CD4-positive, CD25-positive, alpha-beta regulatory T cell (primary cell): ENCODE results near the gene IMP4. TPM values are rescaled to one million over a fixed set of nuclear protein-coding genes. Genes with fewer than 3 reads are reported as not detected.
A peak's percentile ranks its signal among the peaks of the same experiment; 100 is the strongest.

Experiments used
- ATAC-seq, 2 donors: fragments of 150-1000 bp; cut with Tn5 transposase; one replicate each; pipeline ENCODE4 v1.10.0; 2021; ENCODE audit warnings: low read depth in 2 of 2, moderate number of reproducible peaks in 2 of 2, moderate library complexity in 1 of 2
- DNase-seq, 3 donors: peaks; one replicate each; pipeline versions ENCODE4 v3.0.0 to v3.0.0-alpha.2; 2012 to 2022; ENCODE audit warnings: mixed read lengths in 1 of 3
- H3K27ac ChIP-seq: one replicate; pipeline ENCODE4 v1.7.0; 2013; ENCODE audit warnings: mild to moderate bottlenecking, low read length; ENCODE audit not compliant: insufficient read depth, poor library complexity, severe bottlenecking
- H3K27me3 ChIP-seq: one replicate; pipeline ENCODE4 v1.7.0; 2013; ENCODE audit warnings: low read length; ENCODE audit not compliant: control insufficient read depth, insufficient read depth
- H3K36me3 ChIP-seq: one replicate; pipeline ENCODE4 v1.7.0; 2013; ENCODE audit warnings: mild to moderate bottlenecking, low read length, moderate library complexity; ENCODE audit not compliant: control insufficient read depth, insufficient read depth
- H3K4me1 ChIP-seq: 2 replicates; pipeline ENCODE4 v1.7.0; 2013; ENCODE audit warnings: mild to moderate bottlenecking, low read length; ENCODE audit not compliant: insufficient read depth, control insufficient read depth, poor library complexity, severe bottlenecking
- H3K4me3 ChIP-seq: one replicate; pipeline ENCODE4 v1.7.0; 2013; ENCODE audit warnings: low read depth, mild to moderate bottlenecking, low read length, moderate library complexity
- H3K9me3 ChIP-seq, 2 experiments: 1 replicate in 1 of 2; 2 replicates in 1 of 2; pipeline ENCODE4 v1.7.0; 2013; ENCODE audit warnings: low read length in 2 of 2, mild to moderate bottlenecking in 1 of 2, moderate library complexity in 1 of 2; ENCODE audit not compliant: control insufficient read depth in 2 of 2
- H3K27ac Mint-ChIP-seq, 3 donors: one replicate each; pipeline ENCODE4 v1.8.0; 2020 to 2022; ENCODE audit warnings: mild to moderate bottlenecking in 3 of 3, mixed read lengths in 3 of 3, moderate library complexity in 2 of 3
- H3K27me3 Mint-ChIP-seq: one replicate; pipeline ENCODE4 v1.8.0; 2022; ENCODE audit warnings: mild to moderate bottlenecking, mixed read lengths
- H3K36me3 Mint-ChIP-seq: one replicate; pipeline ENCODE4 v1.8.0; 2020; ENCODE audit warnings: mixed read lengths
- H3K4me1 Mint-ChIP-seq, 4 donors: one replicate each; pipeline ENCODE4 v1.8.0; 2020 to 2022; ENCODE audit warnings: mixed read lengths in 4 of 4, mild to moderate bottlenecking in 1 of 4
- H3K4me3 Mint-ChIP-seq, 4 donors: one replicate each; pipeline ENCODE4 v1.8.0; 2020 to 2022; ENCODE audit warnings: mild to moderate bottlenecking in 4 of 4, mixed read lengths in 4 of 4, moderate library complexity in 3 of 4
- H3K9me3 Mint-ChIP-seq, 7 donors: one replicate each; pipeline ENCODE4 v1.8.0; 2020 to 2022; ENCODE audit warnings: mixed read lengths in 7 of 7, mild to moderate bottlenecking in 3 of 7, moderate library complexity in 2 of 7
- polyA plus RNA-seq, 4 donors: library from polyadenylated mRNA; unstranded; fragments of 300-500 nt; fragmentation: Illumina TruSeq; gene quantifications; one replicate each; pipeline ENCODE4 v1.2.3, GENCODE V29; 2021
- total RNA-seq: library from RNA; stranded (reverse); gene quantifications from one replicate; pipeline ENCODE4 v1.2.3, GENCODE V29; 2022

The IMP4 gene
- total and polyA plus RNA-seq, 5 donors from 2014 or later, result 72.4 to 111 (median 73.5) TPM

DNA sequence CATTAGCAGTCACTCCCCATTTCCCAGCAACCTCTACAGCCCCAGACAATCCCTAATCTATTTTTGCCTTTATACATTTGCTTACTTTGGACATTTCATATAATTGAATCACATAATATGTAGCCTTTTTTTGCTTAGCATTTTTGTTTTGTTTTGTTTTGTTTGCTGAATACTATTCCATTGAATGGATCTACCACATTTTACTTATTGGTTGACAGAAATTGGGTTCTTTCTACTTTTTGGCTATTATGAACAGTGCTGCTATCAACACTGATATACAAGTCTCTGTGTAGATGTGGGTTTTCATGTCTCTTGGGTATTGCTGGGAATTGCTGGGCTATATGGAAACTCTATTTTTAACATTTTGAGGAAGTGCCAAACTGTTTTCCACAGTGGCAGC lies 20.8 kb downstream of the IMP4 start:
- peaks cover 10% of the 10 kb centered on the region for H3K27me3 Mint-ChIP-seq
- H3K4me1 ChIP-seq, result no peaks in the 10 kb centered on the region

DNA sequence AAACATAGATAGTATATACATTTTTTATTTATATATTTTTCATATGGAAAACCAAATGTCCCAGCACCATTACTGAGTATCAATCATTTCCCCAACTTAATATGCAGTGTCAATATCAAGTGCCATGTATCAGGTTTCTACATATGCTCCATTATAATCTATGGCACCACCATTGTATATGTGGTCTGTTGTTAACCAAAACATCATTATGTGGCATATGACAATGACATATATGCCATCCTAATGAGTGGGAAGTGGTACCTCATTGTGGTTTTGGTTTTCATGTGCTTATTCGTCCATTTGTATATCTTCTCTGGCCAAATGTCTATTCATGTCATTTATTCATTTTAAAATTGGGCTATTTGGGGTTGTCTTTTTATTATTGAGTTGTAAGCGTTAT lies 22.4 kb downstream of the IMP4 start:
- ATAC-seq (no peak), DNase-seq (no peak)
- Mint-ChIP-seq H3K27ac (no peak overlapping the region), H3K27me3 (peaks cover 5% of the 10 kb centered on the region), H3K36me3 (peaks cover 4% of the 10 kb centered on the region), H3K9me3 (peaks cover 0 to 1% (median 0%) of the 10 kb centered on the region in 7 donors), H3K4me3 (peak overlapping the region in 1 of 4 donors; percentile 20), H3K4me1 (peaks cover 0 to 6% (median 3%) of the 10 kb centered on the region in 4 donors)
- no peaks in the 10 kb centered on the region for H3K36me3 ChIP-seq
- peaks cover 7% of the 10 kb centered on the region for H3K4me1 ChIP-seq
- no peak overlapping the region for H3K27ac ChIP-seq
- no peaks in the 10 kb centered on the region for H3K9me3 ChIP-seq
- no peaks in the 10 kb centered on the region for H3K27me3 ChIP-seq
- no peak overlapping the region for H3K4me3 ChIP-seq

More for the DNA sequence above, 20.8 kb downstream of the IMP4 start:
- peaks cover 0 to 1% (median 0%) of the 10 kb centered on the region in 7 donors for H3K9me3 Mint-ChIP-seq
- peaks cover 0 to 3% (median 0%) of the 10 kb centered on the region in 4 donors for H3K4me1 Mint-ChIP-seq
- H3K36me3 Mint-ChIP-seq, result peaks cover 7% of the 10 kb centered on the region
- ATAC-seq, result no peak
- H3K27ac ChIP-seq, result no peak overlapping the region
- no peak for DNase-seq
- no peak overlapping the region for H3K27ac Mint-ChIP-seq
- no peaks in the 10 kb centered on the region for H3K9me3 ChIP-seq
- H3K36me3 ChIP-seq, result no peaks in the 10 kb centered on the region
- no peak overlapping the region for H3K4me3 Mint-ChIP-seq
- H3K27me3 ChIP-seq, result no peaks in the 10 kb centered on the region
- no peak overlapping the region for H3K4me3 ChIP-seq

DNA sequence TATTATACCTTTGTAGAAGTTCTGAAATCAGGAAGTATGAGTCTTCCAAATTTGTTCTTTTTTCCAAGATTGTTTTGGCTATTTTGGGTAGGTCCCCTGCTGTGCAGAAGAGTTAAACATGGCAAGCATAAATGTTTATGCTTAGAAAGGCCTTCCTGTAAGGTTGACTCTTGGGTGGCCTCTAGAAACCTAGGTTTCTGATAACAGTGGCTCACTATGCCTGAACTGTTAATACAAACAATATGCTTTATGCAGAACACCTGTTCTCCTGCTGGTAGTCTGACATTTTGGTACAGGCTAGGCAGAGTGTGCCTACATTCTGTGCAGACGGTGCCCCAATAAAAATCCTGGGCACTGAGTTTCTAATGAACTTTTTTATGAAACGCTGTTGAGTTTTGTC lies 23.3 kb downstream of the IMP4 start:
- DNase-seq (no peak), ATAC-seq (no peak)
- Mint-ChIP-seq H3K4me1 (peaks cover 6 to 15% (median 12%) of the 10 kb centered on the region in 4 donors), H3K27me3 (peaks cover 4% of the 10 kb centered on the region), H3K4me3 (no peak overlapping the region), H3K27ac (no peak overlapping the region), H3K9me3 (no peaks in the 10 kb centered on the region), H3K36me3 (no peaks in the 10 kb centered on the region)
- H3K36me3 ChIP-seq, result no peaks in the 10 kb centered on the region
- H3K27ac ChIP-seq, result no peak overlapping the region
- H3K27me3 ChIP-seq, result no peaks in the 10 kb centered on the region
- H3K4me1 ChIP-seq, result peaks cover 16% of the 10 kb centered on the region
- no peak overlapping the region for H3K4me3 ChIP-seq
- no peaks in the 10 kb centered on the region for H3K9me3 ChIP-seq

DNA sequence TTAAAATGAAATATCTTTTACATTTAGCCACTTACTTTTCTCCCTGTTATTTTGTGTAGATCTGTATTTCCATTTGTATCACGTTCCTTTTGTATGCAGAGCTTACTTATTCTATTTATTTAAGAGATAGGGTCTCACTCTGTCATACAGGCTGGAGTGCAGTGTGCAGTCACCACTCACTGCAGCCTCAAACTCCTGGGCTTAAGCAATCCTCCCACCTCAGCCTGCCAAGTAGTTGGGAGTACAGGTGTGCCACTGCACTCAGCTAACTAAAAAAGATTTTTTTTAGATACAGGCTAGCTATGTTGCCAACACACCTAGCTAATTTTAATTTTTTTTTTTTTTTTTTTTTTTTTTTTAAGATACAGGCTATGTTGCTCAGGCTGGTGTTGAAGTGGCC lies 24.0 kb downstream of the IMP4 start:
- ATAC-seq (no peak), DNase-seq (no peak)
- H3K27ac Mint-ChIP-seq, result no peak overlapping the region
- no peaks in the 10 kb centered on the region for H3K36me3 ChIP-seq
- peaks cover 24% of the 10 kb centered on the region for H3K4me1 ChIP-seq
- H3K27me3 ChIP-seq, result no peaks in the 10 kb centered on the region
- H3K9me3 ChIP-seq, result no peaks in the 10 kb centered on the region
- peaks cover 6 to 22% (median 18%) of the 10 kb centered on the region in 4 donors for H3K4me1 Mint-ChIP-seq
- no peak overlapping the region for H3K4me3 ChIP-seq
- H3K4me3 Mint-ChIP-seq, result no peak overlapping the region
- H3K27ac ChIP-seq, result no peak overlapping the region
- H3K9me3 Mint-ChIP-seq, result no peaks in the 10 kb centered on the region
- H3K36me3 Mint-ChIP-seq, result no peaks in the 10 kb centered on the region
- H3K27me3 Mint-ChIP-seq, result peaks cover 4% of the 10 kb centered on the region

DNA sequence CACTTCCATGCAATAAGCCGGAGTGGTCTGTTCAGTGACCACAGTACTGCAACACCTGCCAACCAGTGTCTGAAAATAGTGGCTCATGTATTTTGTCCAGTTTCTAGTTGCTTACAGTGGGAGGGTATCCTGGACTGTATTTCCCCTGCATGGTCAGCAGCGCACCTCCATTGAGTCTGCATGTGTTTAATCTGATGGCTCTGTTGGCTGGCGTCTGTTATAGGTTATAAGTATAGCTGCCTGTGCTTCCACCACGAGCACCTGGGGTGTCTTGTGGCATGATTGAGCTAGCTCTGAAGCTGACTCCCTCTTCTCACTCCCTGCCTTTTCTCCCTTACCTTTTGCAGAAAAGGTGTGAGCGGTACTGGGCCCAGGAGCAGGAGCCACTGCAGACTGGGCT lies 26.1 kb downstream of the IMP4 start:
- Histone ChIP-seq H3K36me3 (no peaks in the 10 kb centered on the region), H3K27ac (no peak overlapping the region), H3K9me3 (no peaks in the 10 kb centered on the region), H3K4me3 (no peak overlapping the region), H3K4me1 (peaks cover 39% of the 10 kb centered on the region), H3K27me3 (no peaks in the 10 kb centered on the region)
- DNase-seq (no peak), ATAC-seq (no peak)
- Mint-ChIP-seq H3K4me3 (no peak overlapping the region), H3K36me3 (peaks cover under 1% of the 10 kb centered on the region), H3K4me1 (peaks cover 6 to 36% (median 28%) of the 10 kb centered on the region in 4 donors), H3K27ac (peak overlapping the region in 1 of 3 donors; percentile 56), H3K9me3 (peaks cover 0 to 2% (median 0%) of the 10 kb centered on the region in 7 donors), H3K27me3 (peaks cover 3% of the 10 kb centered on the region)

DNA sequence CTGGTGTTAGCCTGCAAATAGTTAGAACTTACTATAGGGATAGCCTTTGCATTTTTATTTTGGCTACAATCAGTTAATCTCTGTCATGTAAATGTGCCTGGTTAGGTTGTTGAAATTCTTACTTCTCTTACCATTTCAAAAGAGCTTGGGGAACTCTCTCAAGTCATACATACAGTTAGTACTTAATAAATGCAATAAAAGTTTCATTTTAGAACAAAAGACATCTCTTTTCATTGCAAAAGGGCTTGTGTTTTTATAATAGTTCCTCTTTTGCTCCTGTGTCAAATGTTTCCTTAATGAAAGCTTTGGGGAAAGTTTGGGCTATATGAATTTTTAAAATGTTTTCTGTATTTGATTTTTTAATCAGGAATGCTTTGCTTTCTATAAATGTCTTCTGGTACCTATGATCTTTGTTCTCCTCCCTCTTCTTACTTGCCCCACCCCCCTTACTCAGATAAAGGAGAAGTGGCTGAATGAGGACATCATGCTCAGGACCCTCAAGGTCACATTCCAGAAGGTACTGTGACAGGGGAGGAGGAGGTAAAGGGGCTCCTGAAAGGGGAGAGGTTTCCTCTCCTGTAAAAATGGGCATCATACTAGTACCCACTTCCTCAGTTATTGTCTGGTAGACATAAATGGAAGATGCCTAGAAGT lies 26.7 kb downstream of the IMP4 start:
- Histone ChIP-seq H3K4me3 (no peak overlapping the region), H3K36me3 (no peaks in the 10 kb centered on the region), H3K9me3 (no peaks in the 10 kb centered on the region), H3K4me1 (peaks cover 42% of the 10 kb centered on the region), H3K27me3 (no peaks in the 10 kb centered on the region), H3K27ac (no peak overlapping the region)
- peak overlapping the region in 1 of 4 donors; percentile 92 for H3K4me3 Mint-ChIP-seq
- ATAC-seq (no peak), DNase-seq (no peak)
- H3K9me3 Mint-ChIP-seq, result peaks cover 0 to 2% (median 0%) of the 10 kb centered on the region in 7 donors
- peak overlapping the region; percentile 56 to 97 (median 95) for H3K27ac Mint-ChIP-seq
- H3K36me3 Mint-ChIP-seq, result peaks cover 4% of the 10 kb centered on the region
- peaks cover 6 to 43% (median 32%) of the 10 kb centered on the region in 4 donors for H3K4me1 Mint-ChIP-seq
- no peaks in the 10 kb centered on the region for H3K27me3 Mint-ChIP-seq

DNA sequence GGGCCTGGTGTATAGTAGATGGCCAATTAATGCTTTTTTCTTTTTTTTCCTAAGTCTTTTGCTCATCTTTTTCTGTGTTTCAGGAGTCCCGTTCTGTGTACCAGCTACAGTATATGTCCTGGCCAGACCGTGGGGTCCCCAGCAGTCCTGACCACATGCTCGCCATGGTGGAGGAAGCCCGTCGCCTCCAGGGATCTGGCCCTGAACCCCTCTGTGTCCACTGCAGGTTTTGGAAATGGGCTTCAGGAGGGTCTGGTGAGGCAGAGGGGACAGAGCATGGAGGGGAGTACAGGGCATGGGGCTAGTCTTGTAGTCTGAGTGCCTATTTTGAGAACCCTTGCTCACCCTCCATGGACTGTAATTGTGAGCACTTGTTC lies 27.3 kb downstream of the IMP4 start:
- peak overlapping the region; percentile 81 to 95 (median 92) for H3K4me3 Mint-ChIP-seq
- peaks cover 0 to 2% (median 0%) of the 10 kb centered on the region in 7 donors for H3K9me3 Mint-ChIP-seq
- ATAC-seq (no peak), DNase-seq (no peak)
- Histone ChIP-seq H3K4me1 (peaks cover 44% of the 10 kb centered on the region), H3K9me3 (no peaks in the 10 kb centered on the region), H3K27me3 (no peaks in the 10 kb centered on the region), H3K27ac (peak overlapping the region; percentile 75), H3K36me3 (no peaks in the 10 kb centered on the region), H3K4me3 (peak overlapping the region; percentile 81)
- peaks cover 6 to 48% (median 35%) of the 10 kb centered on the region in 4 donors for H3K4me1 Mint-ChIP-seq
- H3K36me3 Mint-ChIP-seq, result peaks cover 6% of the 10 kb centered on the region
- H3K27me3 Mint-ChIP-seq, result no peaks in the 10 kb centered on the region
- H3K27ac Mint-ChIP-seq, result peak overlapping the region; percentile 56 to 97 (median 95)

DNA sequence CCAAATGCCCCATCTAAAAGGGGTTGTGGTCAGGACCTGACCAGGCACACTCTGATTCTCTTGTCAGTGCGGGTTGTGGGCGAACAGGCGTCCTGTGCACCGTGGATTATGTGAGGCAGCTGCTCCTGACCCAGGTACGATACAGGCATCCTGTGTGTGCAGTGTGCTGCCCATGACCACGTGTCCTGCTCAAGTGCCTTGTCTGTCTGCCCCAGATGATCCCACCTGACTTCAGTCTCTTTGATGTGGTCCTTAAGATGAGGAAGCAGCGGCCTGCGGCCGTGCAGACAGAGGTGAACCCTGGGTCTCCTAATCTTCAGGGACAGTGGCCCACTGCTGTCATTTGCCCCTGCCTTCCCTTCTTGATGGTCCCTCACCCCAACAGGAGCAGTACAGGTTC lies 27.8 kb downstream of the IMP4 start:
- no peaks in the 10 kb centered on the region for H3K9me3 ChIP-seq
- H3K27ac Mint-ChIP-seq, result peak overlapping the region; percentile 93 to 97 (median 95)
- peak overlapping the region; percentile 81 for H3K4me3 ChIP-seq
- H3K27ac ChIP-seq, result peak overlapping the region; percentile 75
- peak; percentile 32 to 82 (median 40) for DNase-seq
- H3K4me3 Mint-ChIP-seq, result peak overlapping the region; percentile 92 to 100 (median 94)
- H3K4me1 ChIP-seq, result peaks cover 45% of the 10 kb centered on the region
- peaks cover 0 to 2% (median 0%) of the 10 kb centered on the region in 7 donors for H3K9me3 Mint-ChIP-seq
- peaks cover 6 to 52% (median 38%) of the 10 kb centered on the region in 4 donors for H3K4me1 Mint-ChIP-seq
- peak; percentile 51 to 54 for ATAC-seq
- no peaks in the 10 kb centered on the region for H3K27me3 Mint-ChIP-seq
- no peaks in the 10 kb centered on the region for H3K36me3 ChIP-seq
- H3K27me3 ChIP-seq, result no peaks in the 10 kb centered on the region
- peaks cover 9% of the 10 kb centered on the region for H3K36me3 Mint-ChIP-seq
